Duodenal mucosa (tissue), 2 donors: ENCODE data around the gene TMEM247.
"Not testable (repeated sequence)": the region's sequence is repeated elsewhere in the genome, so short reads cannot be mapped to it uniquely, and the experiment has no call there.

Experiments used
- H3K27ac ChIP-seq: one replicate; pipeline ENCODE4 v1.7.0; 2013; ENCODE audit warnings: low read depth, low read length
- H3K27me3 ChIP-seq, 2 donors: one replicate each; pipeline ENCODE4 v1.7.0; 2013; ENCODE audit warnings: low read length in 2 of 2, control low read depth in 1 of 2; ENCODE audit not compliant: insufficient read depth in 2 of 2, control insufficient read depth in 1 of 2
- H3K36me3 ChIP-seq, 2 donors: one replicate each; pipeline ENCODE4 v1.7.0; 2013; ENCODE audit warnings: low read length in 2 of 2, control low read depth in 1 of 2; ENCODE audit not compliant: insufficient read depth in 2 of 2, control insufficient read depth in 1 of 2
- H3K4me1 ChIP-seq, 2 donors: one replicate each; pipeline ENCODE4 v1.7.0; 2013; ENCODE audit warnings: low read length in 2 of 2, control low read depth in 1 of 2; ENCODE audit not compliant: insufficient read depth in 2 of 2, control insufficient read depth in 1 of 2
- H3K4me3 ChIP-seq, 2 donors: one replicate each; pipeline ENCODE4 v1.7.0; 2013; ENCODE audit warnings: low read length in 2 of 2, low read depth in 1 of 2
- H3K9ac ChIP-seq, 2 donors: one replicate each; pipeline ENCODE4 v1.7.0; 2013; ENCODE audit warnings: low read length in 2 of 2, low read depth in 1 of 2
- H3K9me3 ChIP-seq, 2 donors: one replicate each; pipeline ENCODE4 v1.7.0; 2013; ENCODE audit warnings: low read length in 2 of 2, control low read depth in 1 of 2; ENCODE audit not compliant: control insufficient read depth in 1 of 2

The TMEM247 gene

DNA sequence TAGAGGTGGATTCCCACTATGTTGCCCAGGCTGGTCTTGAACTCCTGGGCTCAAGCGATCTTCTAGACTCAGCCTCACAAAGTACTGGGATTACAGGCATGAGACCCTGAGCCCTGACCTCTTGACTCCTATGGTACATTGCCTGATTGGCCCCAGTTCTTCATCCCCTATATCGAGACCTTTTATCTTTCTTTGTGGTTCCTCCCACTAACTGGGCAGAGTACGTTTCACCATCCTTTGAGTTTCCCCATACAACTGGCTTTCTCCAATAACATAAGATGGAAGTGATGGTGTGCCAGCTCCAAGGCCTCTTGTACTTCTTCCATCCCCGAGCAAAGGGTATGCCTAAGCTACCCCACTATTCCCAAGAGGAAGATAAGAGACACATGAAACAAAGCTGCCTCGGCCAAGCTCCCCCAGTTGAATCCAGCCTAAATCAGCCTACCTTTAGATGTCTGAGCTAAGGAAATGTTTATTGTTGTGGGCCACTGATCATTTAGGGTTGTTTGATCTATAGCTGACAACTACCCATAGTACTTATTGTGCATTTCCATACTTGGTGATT is 8.3 kb upstream of the TMEM247 start:
- Histone ChIP-seq H3K9me3 (no peaks in the 10 kb centered on the region), H3K4me3 (no peak overlapping the region), H3K4me1 (peaks cover 0 to 3% of the 10 kb centered on the region in 2 donors), H3K27ac (no peak overlapping the region), H3K9ac (no peak overlapping the region), H3K36me3 (no peaks in the 10 kb centered on the region), H3K27me3 (no peaks in the 10 kb centered on the region)

DNA sequence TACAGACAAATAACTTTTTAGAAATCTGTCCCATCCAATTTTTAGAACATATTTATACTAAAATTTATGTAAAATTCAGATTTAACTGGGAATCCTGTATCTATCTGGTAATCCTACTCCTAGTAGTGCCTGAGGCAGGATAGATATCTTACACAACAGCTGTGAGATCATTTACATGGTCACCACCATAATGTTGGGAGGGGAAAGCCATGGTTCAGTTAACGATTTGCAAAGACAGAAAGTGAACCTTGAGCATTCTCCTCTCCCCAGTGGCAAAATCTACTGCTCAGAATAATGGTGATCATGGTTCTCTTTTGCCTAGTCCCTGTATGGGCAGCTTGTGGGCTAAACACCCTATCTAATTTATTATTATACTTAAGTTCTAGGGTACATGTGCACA is 7.7 kb upstream of the TMEM247 start:
- no peak overlapping the region for H3K4me3 ChIP-seq
- H3K27ac ChIP-seq, result no peak overlapping the region
- no peaks in the 10 kb centered on the region for H3K27me3 ChIP-seq
- H3K36me3 ChIP-seq, result no peaks in the 10 kb centered on the region
- no peak overlapping the region for H3K9ac ChIP-seq
- H3K9me3 ChIP-seq, result no peaks in the 10 kb centered on the region
- H3K4me1 ChIP-seq, result peaks cover 0 to 3% of the 10 kb centered on the region in 2 donors

DNA sequence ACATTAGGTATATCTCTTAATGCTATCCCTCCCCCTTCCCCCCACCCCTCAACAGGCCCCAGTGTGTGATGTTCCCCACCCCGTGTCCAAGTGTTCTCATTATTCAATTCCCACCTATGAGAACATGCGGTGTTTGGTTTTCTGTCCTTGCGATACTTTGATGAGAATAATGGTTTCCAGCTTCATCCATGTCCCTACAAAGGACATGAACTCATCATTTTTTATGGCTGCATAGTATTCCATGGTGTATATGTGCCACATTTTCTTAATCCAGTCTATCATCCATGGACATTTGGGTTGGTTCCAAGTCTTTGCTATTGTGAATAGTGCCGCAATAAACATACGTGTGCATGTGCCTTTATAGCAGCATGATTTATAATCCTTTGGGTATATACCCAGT is 7.2 kb upstream of the TMEM247 start:
- H3K4me3 ChIP-seq, H3K27ac ChIP-seq, H3K36me3 ChIP-seq, H3K9ac ChIP-seq, H3K9me3 ChIP-seq, H3K27me3 ChIP-seq, H3K4me1 ChIP-seq: not testable (repeated sequence)

DNA sequence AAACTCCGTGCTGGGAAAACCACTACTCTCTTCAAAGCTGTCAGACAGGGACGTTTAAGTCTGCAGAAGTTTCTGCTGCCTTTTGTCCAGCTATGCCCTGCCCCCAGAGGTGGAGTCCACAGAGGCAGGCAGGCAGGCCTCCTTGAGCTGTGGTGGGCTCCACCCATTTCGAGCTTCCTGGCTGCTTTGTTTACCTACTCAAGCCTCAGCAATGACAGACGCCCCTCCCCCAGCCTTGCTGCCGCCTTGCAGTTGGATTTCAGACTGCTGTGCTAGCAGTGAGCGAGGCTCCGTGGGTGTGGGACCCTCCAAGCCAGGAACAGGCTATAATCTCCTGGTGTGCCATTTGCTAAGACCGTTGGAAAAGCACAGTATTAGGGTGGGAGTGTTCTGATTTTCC is 1.9 kb upstream of the TMEM247 start:
- not testable (repeated sequence) for H3K36me3 ChIP-seq, H3K4me1 ChIP-seq, H3K9ac ChIP-seq, H3K9me3 ChIP-seq, H3K27ac ChIP-seq, H3K27me3 ChIP-seq, H3K4me3 ChIP-seq

DNA sequence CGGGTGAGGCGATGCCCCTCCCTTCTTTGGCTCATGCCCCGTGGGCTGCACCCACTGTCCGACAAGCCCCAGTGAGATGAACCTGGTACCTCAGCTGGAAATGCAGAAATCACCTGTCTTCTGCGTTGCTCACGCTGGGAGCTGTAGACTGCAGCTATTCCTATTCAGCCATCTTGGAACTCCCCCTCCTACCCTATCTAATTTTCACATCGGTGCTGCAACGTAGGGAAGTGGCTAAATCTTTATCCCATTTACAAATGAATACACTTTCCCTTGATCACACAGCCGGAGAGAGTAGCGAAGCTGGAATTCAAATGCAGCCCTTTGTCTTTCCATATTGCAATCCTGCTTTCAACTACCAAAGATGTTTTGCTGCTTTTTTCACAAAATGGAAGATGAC is 1.4 kb upstream of the TMEM247 start:
- Histone ChIP-seq H3K27ac (no peak overlapping the region), H3K4me3 (no peak overlapping the region), H3K4me1 (peaks cover 0 to 4% of the 10 kb centered on the region in 2 donors), H3K9me3 (no peaks in the 10 kb centered on the region), H3K36me3 (no peaks in the 10 kb centered on the region), H3K27me3 (no peaks in the 10 kb centered on the region), H3K9ac (no peak overlapping the region)

DNA sequence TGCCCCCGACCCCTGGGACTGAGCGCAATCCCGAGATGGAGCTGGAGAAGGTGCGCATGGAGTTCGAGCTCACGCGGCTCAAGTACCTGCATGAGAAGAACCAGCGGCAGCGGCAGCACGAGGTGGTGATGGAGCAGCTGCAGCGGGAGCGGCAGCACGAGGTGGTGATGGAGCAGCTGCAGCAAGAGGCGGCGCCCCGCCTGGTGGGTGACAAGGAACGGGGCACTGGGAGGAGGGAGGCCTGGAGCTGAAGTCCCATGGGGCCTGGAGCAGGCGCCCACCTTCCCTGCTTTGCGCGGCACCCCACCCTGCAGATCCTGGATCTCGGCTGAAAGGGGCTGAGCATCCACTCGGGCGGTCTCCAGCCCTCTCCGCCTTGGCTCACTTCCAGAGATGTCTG is 1.2 kb downstream of the TMEM247 start:
- H3K27me3 ChIP-seq, result no peaks in the 10 kb centered on the region
- no peak overlapping the region for H3K27ac ChIP-seq
- H3K9me3 ChIP-seq, result no peaks in the 10 kb centered on the region
- no peak overlapping the region for H3K4me3 ChIP-seq
- peaks cover 0 to 4% of the 10 kb centered on the region in 2 donors for H3K4me1 ChIP-seq
- H3K36me3 ChIP-seq, result no peaks in the 10 kb centered on the region
- H3K9ac ChIP-seq, result no peak overlapping the region

DNA sequence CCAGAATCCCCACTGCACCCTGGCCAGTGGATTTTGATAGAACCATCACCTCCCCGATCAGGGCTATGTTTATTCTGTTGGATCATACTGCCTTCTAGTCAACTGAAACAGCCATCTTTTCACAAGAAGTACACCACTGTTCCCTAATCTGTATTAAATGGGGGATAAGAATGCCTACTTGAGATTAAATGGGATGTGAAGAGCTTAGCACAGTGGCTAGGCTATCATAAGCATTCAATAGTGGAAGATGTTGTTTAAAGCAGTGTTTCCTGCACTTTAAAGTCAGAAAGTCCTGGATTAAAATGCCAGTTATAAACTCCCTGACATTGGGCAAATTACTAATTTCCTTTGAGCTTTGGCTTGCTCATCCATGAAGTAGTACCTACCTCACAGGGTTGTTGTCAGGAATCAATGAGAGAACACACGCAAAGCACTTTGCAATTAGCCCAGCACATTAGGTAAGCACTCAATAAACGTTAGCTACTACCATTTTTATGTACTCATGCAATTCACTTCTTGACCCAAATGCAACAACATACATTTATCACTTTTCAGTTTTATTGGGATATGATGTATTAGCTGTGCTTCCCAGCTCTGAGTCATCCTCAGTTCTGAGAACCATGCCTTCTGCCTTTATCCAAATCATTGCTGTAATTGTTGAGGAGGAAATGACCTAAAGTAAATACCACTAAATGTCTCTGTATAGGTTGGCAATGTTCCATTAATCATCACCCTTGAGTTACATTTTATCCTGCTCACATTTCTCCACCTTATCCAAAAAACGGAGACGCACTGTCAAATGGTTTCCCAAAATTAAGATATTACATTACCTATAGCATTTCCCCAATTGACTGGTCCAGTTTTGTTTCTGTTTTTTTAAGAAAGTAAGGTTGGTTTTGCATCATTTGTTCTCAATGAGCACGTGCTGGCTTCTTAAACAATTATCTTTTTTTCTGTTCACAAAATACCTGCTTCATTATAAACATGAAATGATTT is 2.1 kb downstream of the TMEM247 start:
- H3K27ac ChIP-seq, result no peak overlapping the region
- H3K4me3 ChIP-seq, result no peak overlapping the region
- no peaks in the 10 kb centered on the region for H3K36me3 ChIP-seq
- H3K9ac ChIP-seq, result no peak overlapping the region
- H3K9me3 ChIP-seq, result no peaks in the 10 kb centered on the region
- H3K27me3 ChIP-seq, result no peaks in the 10 kb centered on the region
- peaks cover 0 to 4% of the 10 kb centered on the region in 2 donors for H3K4me1 ChIP-seq

DNA sequence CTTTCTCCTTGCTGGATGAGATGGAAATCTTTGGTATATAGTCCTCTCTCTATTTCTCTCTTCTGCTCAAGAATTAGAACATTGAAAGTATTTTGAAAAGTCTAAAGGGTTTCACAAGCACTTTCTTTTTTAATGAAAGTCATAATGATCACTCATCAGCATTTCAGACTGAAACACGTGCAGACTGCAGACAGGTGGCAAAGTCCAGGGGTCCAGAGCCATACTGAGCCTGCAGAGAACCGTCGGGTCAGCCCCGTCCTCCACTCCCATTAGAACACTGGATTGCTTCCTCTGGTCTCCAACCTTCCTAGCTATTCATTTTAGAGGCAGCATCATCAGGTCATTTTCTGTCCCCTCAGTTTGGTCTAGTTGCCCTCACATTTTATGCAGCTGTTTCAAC is 3.1 kb downstream of the TMEM247 start:
- H3K4me1 ChIP-seq, result peaks cover 0 to 4% of the 10 kb centered on the region in 2 donors
- H3K4me3 ChIP-seq, result no peak overlapping the region
- no peaks in the 10 kb centered on the region for H3K36me3 ChIP-seq
- no peak overlapping the region for H3K9ac ChIP-seq
- no peaks in the 10 kb centered on the region for H3K27me3 ChIP-seq
- H3K9me3 ChIP-seq, result no peaks in the 10 kb centered on the region
- H3K27ac ChIP-seq, result no peak overlapping the region

DNA sequence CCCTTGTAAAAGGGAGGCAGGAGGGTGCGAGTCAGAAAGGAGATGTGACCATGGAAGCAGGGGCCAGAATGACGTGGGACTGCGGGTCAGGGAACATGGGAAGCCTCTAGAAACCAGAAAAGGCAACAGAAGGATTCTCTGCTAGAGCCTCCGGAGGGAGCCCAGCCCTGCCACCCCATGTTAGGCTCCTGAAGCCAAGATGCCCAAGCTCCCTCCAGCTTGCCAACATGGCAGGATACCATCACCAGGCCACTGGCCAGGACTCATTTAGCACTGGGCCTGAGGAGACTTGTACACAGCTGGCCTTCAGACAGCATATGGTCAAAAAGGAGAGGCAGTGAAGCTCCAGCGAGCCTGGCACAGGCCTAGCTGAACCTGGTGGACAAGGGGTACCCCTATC is 5.6 kb downstream of the TMEM247 start:
- Histone ChIP-seq H3K9ac (no peak overlapping the region), H3K27me3 (no peaks in the 10 kb centered on the region), H3K36me3 (no peaks in the 10 kb centered on the region), H3K4me3 (no peak overlapping the region), H3K9me3 (no peaks in the 10 kb centered on the region), H3K27ac (no peak overlapping the region), H3K4me1 (peaks cover 0 to 4% of the 10 kb centered on the region in 2 donors)

DNA sequence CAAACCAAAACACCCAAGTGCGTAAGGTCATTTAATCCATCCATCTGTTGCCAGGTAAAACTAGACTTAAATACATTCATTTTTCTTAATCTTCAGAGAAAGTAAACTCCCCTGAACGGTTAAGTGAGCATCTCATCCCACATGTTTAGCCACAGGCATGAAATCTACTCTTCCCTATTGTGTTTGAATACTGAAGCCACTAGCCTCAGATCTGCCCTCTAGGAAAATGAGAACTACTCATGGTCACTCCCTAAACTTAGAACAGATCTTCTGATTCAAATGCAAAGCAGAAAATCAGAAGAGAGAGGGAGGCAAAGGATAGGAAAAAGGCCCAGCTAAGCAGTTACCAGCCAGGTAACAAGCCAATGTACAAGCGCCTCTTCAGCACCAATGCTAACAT is 7.1 kb downstream of the TMEM247 start:
- Histone ChIP-seq H3K27ac (no peak overlapping the region), H3K4me3 (no peak overlapping the region), H3K9ac (no peak overlapping the region), H3K9me3 (no peaks in the 10 kb centered on the region), H3K27me3 (no peaks in the 10 kb centered on the region), H3K36me3 (no peaks in the 10 kb centered on the region), H3K4me1 (peaks cover 0 to 6% of the 10 kb centered on the region in 2 donors)
